B cell (primary cell): ENCODE measurements around the gene ABCA6. TPM values are rescaled to one million over a fixed set of nuclear protein-coding genes. Genes with fewer than 3 reads are reported as not detected.

Experiments
- ATAC-seq: fragments of 200-7000 bp; cut with Tn5 transposase; one replicate; pipeline ENCODE4 v1.10.0; 2021; ENCODE audit warnings: low read depth, mild to moderate bottlenecking, moderate number of reproducible peaks, moderate library complexity
- CTCF ChIA-PET: fragments of 350-600 bp; sonication (Branson Sonifier 250); formaldehyde crosslinking; loops from one replicate; lab custom pipeline; 2021; ENCODE audit warnings: antibody characterized with exemption, inconsistent platforms; lab: Charles Lee
- POLR2A ChIA-PET: fragments of 350-600 bp; sonication (Branson Sonifier 250); formaldehyde crosslinking; loops from one replicate; lab custom pipeline; 2021; ENCODE audit warnings: antibody characterized with exemption; lab: Charles Lee
- DNase-seq: peaks from one replicate; pipeline ENCODE4 v3.0.0; 2013
- H2AFZ ChIP-seq: 2 replicates; pipeline ENCODE4 v1.6.1; 2012; ENCODE audit warnings: mild to moderate bottlenecking, low read depth, low read length; ENCODE audit not compliant: insufficient read depth, poor library complexity, severe bottlenecking
- H3K27ac ChIP-seq, 2 donors: 1 replicate in 1 of 2; 2 replicates in 1 of 2; pipeline ENCODE4 v1.5.1; 2012 to 2013; ENCODE audit warnings: low read length in 2 of 2, mild to moderate bottlenecking in 2 of 2, moderate library complexity in 1 of 2
- H3K27me3 ChIP-seq, 4 experiments: fragments of 200-600 bp in 1 of 4; sonication (generic) in 1 of 4; replicated peaks in 1 of 4; 1 replicate in 2 of 4; 2 replicates in 2 of 4; pipeline versions ENCODE4 v1.6.1 to v1.7.0; 2013 to 2016; ENCODE audit warnings: low read length in 3 of 4, mild to moderate bottlenecking in 2 of 4, mixed read lengths in 1 of 4, moderate library complexity in 1 of 4; ENCODE audit not compliant: insufficient read depth in 4 of 4, control insufficient read depth in 3 of 4; ENCODE audit errors: control extremely low read depth in 1 of 4
- H3K36me3 ChIP-seq, 2 experiments: replicated peaks in 1 of 2; 1 replicate in 1 of 2; 2 replicates in 1 of 2; pipeline versions ENCODE4 v1.6.1 to v1.7.1; 2013; ENCODE audit warnings: low read length in 1 of 2; ENCODE audit not compliant: insufficient read depth in 2 of 2, control insufficient read depth in 1 of 2; ENCODE audit errors: control extremely low read depth in 1 of 2, extremely low read depth in 1 of 2
- H3K4me1 ChIP-seq, 2 donors: fragments of 200-600 bp in 1 of 2; sonication (generic) in 1 of 2; 1 replicate in 1 of 2; 2 replicates in 1 of 2; pipeline versions ENCODE4 v1.5.1 to v1.6.1; 2013 to 2017; ENCODE audit warnings: low read length in 2 of 2; ENCODE audit not compliant: control insufficient read depth in 2 of 2, insufficient read depth in 2 of 2
- H3K4me2 ChIP-seq: replicated peaks from 2 replicates; pipeline ENCODE3; 2012; ENCODE audit warnings: mild to moderate bottlenecking, low read depth, low read length; ENCODE audit not compliant: poor library complexity, severe bottlenecking
- H3K4me3 ChIP-seq, 5 experiments: fragments of 200-600 bp in 1 of 5; sonication (generic) in 1 of 5; 1 replicate in 3 of 5; 2 replicates in 2 of 5; pipeline versions ENCODE4 v1.5.1 to v1.7.0; 2011 to 2016; ENCODE audit warnings: low read length in 4 of 5, mild to moderate bottlenecking in 4 of 5, low read depth in 2 of 5, control low read depth in 1 of 5, moderate library complexity in 1 of 5; ENCODE audit not compliant: insufficient read depth in 1 of 5; ENCODE audit errors: control extremely low read depth in 1 of 5, extremely low read depth in 1 of 5
- H3K79me2 ChIP-seq: fragments of 200-600 bp; sonication (generic); one replicate; pipeline ENCODE4 v1.6.0; 2016; ENCODE audit warnings: low read length; ENCODE audit not compliant: control insufficient read depth, insufficient read depth
- H3K9ac ChIP-seq: fragments of 200-600 bp; sonication (generic); 2 replicates; pipeline ENCODE4 v1.6.1; 2017; ENCODE audit warnings: mild to moderate bottlenecking, low read length, moderate library complexity
- H3K9me3 ChIP-seq, 3 donors: one replicate each; pipeline versions ENCODE4 v1.6.1 to v1.7.1; 2013; ENCODE audit warnings: low read length in 2 of 3; ENCODE audit not compliant: control insufficient read depth in 2 of 3, insufficient read depth in 1 of 3; ENCODE audit errors: control extremely low read depth in 1 of 3
- H4K20me1 ChIP-seq: 2 replicates; pipeline ENCODE4 v1.6.0; 2012; ENCODE audit warnings: mild to moderate bottlenecking, low read length; ENCODE audit not compliant: insufficient read depth, control insufficient read depth, poor library complexity, severe bottlenecking
- H3K27ac Mint-ChIP-seq: one replicate; pipeline ENCODE4 v1.8.0; 2021; ENCODE audit warnings: mixed read lengths
- H3K27me3 Mint-ChIP-seq: one replicate; pipeline ENCODE4 v1.8.0; 2021; ENCODE audit warnings: mixed read lengths
- H3K4me1 Mint-ChIP-seq: one replicate; pipeline ENCODE4 v1.8.0; 2021; ENCODE audit warnings: mixed read lengths
- H3K4me3 Mint-ChIP-seq: one replicate; pipeline ENCODE4 v1.8.0; 2021; ENCODE audit warnings: mixed read lengths
- H3K9me3 Mint-ChIP-seq: one replicate; pipeline ENCODE4 v1.8.0; 2022; ENCODE audit warnings: mixed read lengths; ENCODE audit not compliant: insufficient read depth
- EZH2 ChIP-seq: IDR thresholded peaks from 2 replicates; pipeline ENCODE4 v1.6.1; 2012; ENCODE audit warnings: borderline replicate concordance, low read depth, mild to moderate bottlenecking, moderate library complexity, low read length; ENCODE audit not compliant: insufficient read depth, poor library complexity, severe bottlenecking
- WGBS: methylation state at CpG from one replicate; pipeline ENCODE4 v1.1.5; 2013; ENCODE audit warnings: missing lambda C conversion rate; ENCODE audit not compliant: insufficient coverage; 5-methylcytosine and 5-hydroxymethylcytosine counted together
- intact Hi-C: fragments of 100-400 bp; cut with micrococcal nuclease; formaldehyde crosslinking; loops from one replicate; pipeline ENCODE4 v1.10.0; 2022
- polyA plus RNA-seq: library from polyadenylated mRNA; depleted of rRNA; stranded (reverse); fragments of >200 nt; gene quantifications from 2 replicates; pipeline ENCODE4 v1.2.3, GENCODE V29; 2012
- total RNA-seq, 2 donors: library from RNA; stranded (reverse); fragments of 120-200 nt in 1 of 2; gene quantifications; 1 replicate in 1 of 2; 2 replicates in 1 of 2; pipeline versions ENCODE4 v1.2.3 to v1.2.4, GENCODE V29; 2013 to 2022
- TF ChIP-seq, protein P1 (sequence below): fragments of 200-600 bp; IDR thresholded peaks from one replicate; pipeline ENCODE4 v1.8.0; 2022; ENCODE audit warnings: antibody characterized with exemption, mild to moderate bottlenecking

Gene ABCA6
- total and polyA plus RNA-seq, 2 donors (not counting 1 experiment from before 2014, with no cell fraction given): 0.18 to 1.4 TPM

DNA sequence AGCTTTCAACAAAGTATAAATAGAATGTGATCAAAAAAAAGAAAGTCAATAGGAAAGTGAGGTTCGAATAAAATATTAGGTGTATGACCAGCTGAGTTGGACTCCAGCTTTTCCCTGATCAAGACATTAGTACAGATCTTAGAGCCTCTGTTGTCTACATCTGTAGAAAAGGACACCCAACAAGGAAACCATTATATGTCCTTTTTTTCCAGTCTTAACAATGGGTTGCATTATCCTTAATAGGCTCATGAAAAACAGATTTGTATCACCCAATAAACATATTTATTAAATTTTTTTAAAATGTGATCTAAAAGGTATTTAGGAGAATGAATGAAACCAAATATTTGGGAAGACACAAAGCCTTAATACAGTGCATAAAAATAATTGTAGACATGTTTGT lies 18.1 kb downstream of the ABCA6 start:
- Histone ChIP-seq H3K4me2 (no peak overlapping the region), H3K4me1 (peaks cover under 1% of the 10 kb centered on the region in 2 donors), H2AFZ (no peak overlapping the region), H3K9me3 (no peaks in the 10 kb centered on the region), H3K79me2 (no peaks in the 10 kb centered on the region), H3K4me3 (no peak overlapping the region), H3K36me3 (no peaks in the 10 kb centered on the region), H4K20me1 (no peaks in the 10 kb centered on the region), H3K9ac (no peak overlapping the region), H3K27me3 (no peaks in the 10 kb centered on the region), H3K27ac (no peak overlapping the region)
- POLR2A ChIA-PET: interaction anchor here (0.6 kb wide), 1 partner anchor 23 kb away, joined by 3 read pairs; no protein-coding TSS in a partner anchor
- TF ChIP-seq, protein P1, sequence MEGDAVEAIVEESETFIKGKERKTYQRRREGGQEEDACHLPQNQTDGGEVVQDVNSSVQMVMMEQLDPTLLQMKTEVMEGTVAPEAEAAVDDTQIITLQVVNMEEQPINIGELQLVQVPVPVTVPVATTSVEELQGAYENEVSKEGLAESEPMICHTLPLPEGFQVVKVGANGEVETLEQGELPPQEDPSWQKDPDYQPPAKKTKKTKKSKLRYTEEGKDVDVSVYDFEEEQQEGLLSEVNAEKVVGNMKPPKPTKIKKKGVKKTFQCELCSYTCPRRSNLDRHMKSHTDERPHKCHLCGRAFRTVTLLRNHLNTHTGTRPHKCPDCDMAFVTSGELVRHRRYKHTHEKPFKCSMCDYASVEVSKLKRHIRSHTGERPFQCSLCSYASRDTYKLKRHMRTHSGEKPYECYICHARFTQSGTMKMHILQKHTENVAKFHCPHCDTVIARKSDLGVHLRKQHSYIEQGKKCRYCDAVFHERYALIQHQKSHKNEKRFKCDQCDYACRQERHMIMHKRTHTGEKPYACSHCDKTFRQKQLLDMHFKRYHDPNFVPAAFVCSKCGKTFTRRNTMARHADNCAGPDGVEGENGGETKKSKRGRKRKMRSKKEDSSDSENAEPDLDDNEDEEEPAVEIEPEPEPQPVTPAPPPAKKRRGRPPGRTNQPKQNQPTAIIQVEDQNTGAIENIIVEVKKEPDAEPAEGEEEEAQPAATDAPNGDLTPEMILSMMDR: no peak
- no peak for TF ChIP-seq EZH2
- peaks cover 5% of the 10 kb centered on the region for H3K4me1 Mint-ChIP-seq
- intact Hi-C loops: no loop called here
- no peaks in the 10 kb centered on the region for H3K9me3 Mint-ChIP-seq
- CTCF ChIA-PET: no interaction called here
- no peak overlapping the region for H3K27ac Mint-ChIP-seq
- H3K4me3 Mint-ChIP-seq: no peak overlapping the region
- no peak for DNase-seq
- ATAC-seq: no peak
- no CpG with 5 or more reads among the region's 1 CpG for WGBS
- no peaks in the 10 kb centered on the region for H3K27me3 Mint-ChIP-seq

DNA sequence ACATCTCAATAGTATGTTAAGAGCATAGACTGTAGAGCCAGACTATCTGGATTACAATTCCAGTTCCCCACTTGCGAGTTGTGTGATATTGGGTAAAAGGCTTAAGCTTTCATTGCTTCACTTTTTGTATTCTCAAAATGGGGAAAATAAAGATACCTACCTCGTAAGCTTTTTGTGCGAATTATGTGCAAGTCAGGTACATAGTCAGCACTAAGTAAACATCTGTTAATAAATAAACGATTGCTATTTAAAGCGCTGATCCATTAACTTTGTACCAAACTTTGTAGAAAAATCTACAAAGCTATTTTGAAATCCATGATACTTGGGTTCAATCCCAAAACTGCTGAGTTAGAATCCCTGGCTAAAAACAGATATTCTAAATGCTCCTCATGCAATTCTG lies 19.6 kb downstream of the ABCA6 start:
- Histone ChIP-seq H3K79me2 (no peaks in the 10 kb centered on the region), H3K4me3 (no peak overlapping the region), H3K9me3 (no peaks in the 10 kb centered on the region), H4K20me1 (no peaks in the 10 kb centered on the region), H3K9ac (no peak overlapping the region), H2AFZ (no peak overlapping the region), H3K4me2 (no peak overlapping the region), H3K27ac (no peak overlapping the region), H3K27me3 (no peaks in the 10 kb centered on the region), H3K36me3 (no peaks in the 10 kb centered on the region), H3K4me1 (peaks cover 10 to 15% of the 10 kb centered on the region in 2 donors)
- Mint-ChIP-seq H3K4me1 (peaks cover 17% of the 10 kb centered on the region), H3K9me3 (no peaks in the 10 kb centered on the region), H3K27me3 (no peaks in the 10 kb centered on the region), H3K4me3 (no peak overlapping the region), H3K27ac (no peak overlapping the region)
- intact Hi-C loops: no loop called here
- ATAC-seq: no peak
- WGBS: no CpG with 5 or more reads among the region's 5 CpGs
- ChIA-PET POLR2A (no interaction called here), CTCF (interaction anchor here (1.1 kb wide), 1 partner anchor 12 kb away, joined by 3 read pairs; no protein-coding TSS in a partner anchor)
- DNase-seq: no peak
- TF ChIP-seq, protein P1: no peak
- no peak for TF ChIP-seq EZH2
